H1 (cell line): ENCODE measurements around the gene RAD23B. TPM values are rescaled to one million over a fixed set of nuclear protein-coding genes. Genes with fewer than 3 reads are reported as not detected.

ENCODE experiments used
- CTCF ChIA-PET: fragments of 300-600 bp; sonication (Branson Sonifier 250); formaldehyde crosslinking; loops from one replicate; lab custom pipeline; 2021; ENCODE audit not compliant: partially characterized antibody; lab: Charles Lee
- POLR2A ChIA-PET: fragments of 300-600 bp; sonication (Branson Sonifier 250); formaldehyde crosslinking; loops from one replicate; lab custom pipeline; 2021; ENCODE audit warnings: inconsistent platforms; ENCODE audit not compliant: partially characterized antibody; lab: Charles Lee
- DNase-seq, 2 experiments: peaks; one replicate each; pipeline versions ENCODE4 v3.0.0 to v3.0.0-alpha.2; 2010 to 2022; ENCODE audit warnings: low spot score in 2 of 2, low read depth in 1 of 2, mixed read lengths in 1 of 2
- FAIRE-seq: peaks from 2 replicates; lab custom pipeline; 2011; peaks lifted over from hg19 to GRCh38; lab: Jason Lieb, UNC
- H2AFZ ChIP-seq: 2 replicates; pipeline ENCODE4 v1.8.1; 2012; ENCODE audit warnings: low read length, inconsistent platforms
- H2AK5ac ChIP-seq: 2 replicates; pipeline ENCODE4 v1.6.1; 2013; ENCODE audit warnings: low read depth, low read length
- H2BK120ac ChIP-seq: replicated peaks from 2 replicates; pipeline ENCODE3; 2013; ENCODE audit warnings: low read depth, low read length, inconsistent platforms
- H2BK12ac ChIP-seq: 2 replicates; pipeline ENCODE4 v1.6.1; 2013; ENCODE audit warnings: low read depth, low read length
- H2BK15ac ChIP-seq: 2 replicates; pipeline ENCODE4 v1.6.1; 2013; ENCODE audit warnings: low read length
- H2BK20ac ChIP-seq: 2 replicates; pipeline ENCODE4 v1.6.1; 2013; ENCODE audit warnings: low read length
- H2BK5ac ChIP-seq: 2 replicates; pipeline ENCODE4 v1.6.1; 2013; ENCODE audit warnings: low read depth, low read length
- H3K14ac ChIP-seq: 2 replicates; pipeline ENCODE4 v1.6.1; 2013; ENCODE audit warnings: inconsistent platforms; ENCODE audit not compliant: insufficient read length
- H3K18ac ChIP-seq: 2 replicates; pipeline ENCODE4 v1.6.1; 2013; ENCODE audit warnings: low read length; ENCODE audit errors: extremely low read depth
- H3K23ac ChIP-seq: 2 replicates; pipeline ENCODE4 v1.6.1; 2013; ENCODE audit warnings: inconsistent platforms; ENCODE audit not compliant: insufficient read length
- H3K23me2 ChIP-seq: 2 replicates; pipeline ENCODE4 v1.6.1; 2013; ENCODE audit warnings: low read depth, low read length
- H3K27ac ChIP-seq: 2 replicates; pipeline ENCODE4 v1.6.1; 2011; ENCODE audit warnings: low read depth, low read length, inconsistent platforms
- H3K27me3 ChIP-seq, 4 experiments: replicated peaks in 1 of 4; 1 replicate in 1 of 4; 2 replicates in 3 of 4; pipeline versions ENCODE4 v1.6.1 to v1.8.1; 2011 to 2013; ENCODE audit warnings: low read length in 3 of 4, mild to moderate bottlenecking in 3 of 4, inconsistent platforms in 2 of 4, mixed read lengths in 2 of 4, moderate library complexity in 1 of 4; ENCODE audit not compliant: control insufficient read depth in 3 of 4, insufficient read depth in 3 of 4; ENCODE audit errors: extremely low read depth in 1 of 4
- H3K36me3 ChIP-seq, 4 experiments: 2 replicates each; pipeline versions ENCODE4 v1.6.1 to v1.8.1; 2011 to 2013; ENCODE audit warnings: mild to moderate bottlenecking in 4 of 4, low read length in 3 of 4, moderate library complexity in 2 of 4, control low read depth in 1 of 4, inconsistent platforms in 1 of 4; ENCODE audit not compliant: insufficient read depth in 4 of 4, control insufficient read depth in 2 of 4
- H3K4ac ChIP-seq: replicated peaks from 2 replicates; pipeline ENCODE3; 2013; ENCODE audit warnings: low read length, low read depth, mixed read lengths, inconsistent platforms; ENCODE audit not compliant: insufficient read length
- H3K4me1 ChIP-seq, 4 experiments: replicated peaks in 1 of 4; 1 replicate in 1 of 4; 2 replicates in 3 of 4; pipeline versions ENCODE4 v1.6.1 to v1.8.1; 2011 to 2013; ENCODE audit warnings: low read length in 3 of 4, inconsistent platforms in 2 of 4, mixed read lengths in 1 of 4; ENCODE audit not compliant: insufficient read depth in 4 of 4, control insufficient read depth in 3 of 4
- H3K4me2 ChIP-seq, 2 experiments: 2 replicates each; pipeline versions ENCODE4 v1.6.1 to v1.8.1; 2011 to 2013; ENCODE audit warnings: low read depth in 2 of 2, low read length in 2 of 2, control low read depth in 1 of 2, inconsistent platforms in 1 of 2, mild to moderate bottlenecking in 1 of 2; ENCODE audit not compliant: insufficient read depth in 1 of 2
- H3K4me3 ChIP-seq, 4 experiments: fragments of 200-600, 300-600 bp in 1 of 4; sonication (generic), shearing (Covaris generic), sonication (Bioruptor Twin) in 1 of 4; 2 replicates each; pipeline versions ENCODE4 v1.5.1 to v1.8.1; 2011 to 2016; ENCODE audit warnings: low read length in 4 of 4, low read depth in 3 of 4, control low read depth in 2 of 4, inconsistent platforms in 2 of 4, mild to moderate bottlenecking in 2 of 4, mixed read lengths in 1 of 4, moderate library complexity in 1 of 4; ENCODE audit not compliant: insufficient read depth in 2 of 4; ENCODE audit errors: extremely low read depth in 1 of 4
- H3K56ac ChIP-seq: replicated peaks from 2 replicates; pipeline ENCODE3; 2013; ENCODE audit warnings: low read depth, mild to moderate bottlenecking, mixed read lengths, low read length, inconsistent platforms; ENCODE audit not compliant: insufficient read length
- H3K79me1 ChIP-seq: 2 replicates; pipeline ENCODE4 v1.6.1; 2013; ENCODE audit warnings: low read depth, low read length, control low read depth
- H3K79me2 ChIP-seq, 2 experiments: 2 replicates each; pipeline versions ENCODE4 v1.6.1 to v1.8.1; 2012 to 2013; ENCODE audit warnings: low read length in 2 of 2, mild to moderate bottlenecking in 2 of 2, inconsistent platforms in 1 of 2; ENCODE audit not compliant: insufficient read depth in 2 of 2, control insufficient read depth in 1 of 2
- H3K9ac ChIP-seq, 4 experiments: replicated peaks in 1 of 4; 1 replicate in 1 of 4; 2 replicates in 3 of 4; pipeline versions ENCODE4 v1.6.1 to v1.8.1; 2011 to 2013; ENCODE audit warnings: low read depth in 3 of 4, low read length in 3 of 4, control low read depth in 2 of 4, mild to moderate bottlenecking in 2 of 4, moderate library complexity in 2 of 4, inconsistent platforms in 1 of 4; ENCODE audit errors: extremely low read depth in 1 of 4
- H3K9me3 ChIP-seq, 2 experiments: 2 replicates each; pipeline versions ENCODE4 v1.6.1 to v1.8.1; 2012 to 2013; ENCODE audit warnings: mild to moderate bottlenecking in 2 of 2, moderate library complexity in 2 of 2, control low read depth in 1 of 2, inconsistent platforms in 1 of 2, low read depth in 1 of 2, low read length in 1 of 2, mixed read lengths in 1 of 2; ENCODE audit not compliant: insufficient read depth in 2 of 2
- H4K20me1 ChIP-seq, 2 experiments: replicated peaks in 1 of 2; 2 replicates each; pipeline versions ENCODE3 to v1.8.1; 2011 to 2013; ENCODE audit warnings: inconsistent platforms in 2 of 2, low read length in 2 of 2, mild to moderate bottlenecking in 1 of 2; ENCODE audit not compliant: insufficient read depth in 2 of 2, control insufficient read depth in 1 of 2
- H4K5ac ChIP-seq: 2 replicates; pipeline ENCODE4 v1.6.1; 2013; ENCODE audit warnings: low read length, low read depth, mixed read lengths, inconsistent platforms; ENCODE audit not compliant: insufficient read length
- H4K8ac ChIP-seq: 2 replicates; pipeline ENCODE4 v1.8.0; 2013; ENCODE audit warnings: mild to moderate bottlenecking, moderate library complexity, low read length, inconsistent platforms; ENCODE audit not compliant: insufficient read depth; ENCODE audit errors: extremely low read depth
- H4K91ac ChIP-seq: replicated peaks from 2 replicates; pipeline ENCODE3; 2013; ENCODE audit warnings: low read length, mixed read lengths, inconsistent platforms; ENCODE audit not compliant: insufficient read length
- ASH2L ChIP-seq: fragments of 200-600, 300-600 bp; sonication (generic); IDR thresholded peaks from one replicate; pipeline ENCODE4 v1.7.1; 2017; ENCODE audit warnings: low read length
- POLR2AphosphoS5 ChIP-seq: IDR thresholded peaks from 2 replicates; pipeline ENCODE4 v1.6.1; 2011; ENCODE audit warnings: low read depth, low read length
- WGBS, 2 experiments: shearing (Covaris generic) in 1 of 2; methylation state at CpG; one replicate each; pipeline versions ENCODE4 v1.1.6 to v1.1.7; 2013 to 2015; ENCODE audit warnings: low lambda C conversion rate in 2 of 2, mixed read lengths in 2 of 2, inconsistent platforms in 1 of 2, low coverage in 1 of 2, missing lambda C conversion rate in 1 of 2; ENCODE audit not compliant: insufficient replicate concordance in 2 of 2, insufficient coverage in 1 of 2, insufficient read length in 1 of 2; ENCODE audit errors: extremely low coverage in 1 of 2, missing lambda C conversion rate in 1 of 2; 5-methylcytosine and 5-hydroxymethylcytosine counted together
- polyA plus RNA-seq, 7 experiments: library from polyadenylated mRNA; depleted of rRNA in 3 of 7; stranded (reverse) in 5 of 7; unstranded in 2 of 7; fragments of >200 nt in 5 of 7; fragments of 200-250 nt in 2 of 7; gene quantifications; 1 replicate in 5 of 7; 2 replicates in 1 of 7; 4 replicates in 1 of 7; pipeline versions ENCODE4 v1.2.1 to v1.2.3, GENCODE V29; 2011 to 2013; ENCODE audit warnings: missing spikeins in 2 of 7, mixed read lengths in 2 of 7
- total RNA-seq: library from RNA; stranded (reverse); fragmentation: NEBNext Ultra II Directional; extraction: Animal tissue kit (Norgen Biotek cat#: 25700); gene quantifications from 2 replicates; pipeline ENCODE4 v1.2.1, GENCODE V29; 2021

RAD23B gene
- total and polyA plus RNA-seq, 2 of the 8 experiments (the other 6 are each of a cell fraction or from before 2014, with no cell fraction given): 97.1 to 165 TPM

DNA sequence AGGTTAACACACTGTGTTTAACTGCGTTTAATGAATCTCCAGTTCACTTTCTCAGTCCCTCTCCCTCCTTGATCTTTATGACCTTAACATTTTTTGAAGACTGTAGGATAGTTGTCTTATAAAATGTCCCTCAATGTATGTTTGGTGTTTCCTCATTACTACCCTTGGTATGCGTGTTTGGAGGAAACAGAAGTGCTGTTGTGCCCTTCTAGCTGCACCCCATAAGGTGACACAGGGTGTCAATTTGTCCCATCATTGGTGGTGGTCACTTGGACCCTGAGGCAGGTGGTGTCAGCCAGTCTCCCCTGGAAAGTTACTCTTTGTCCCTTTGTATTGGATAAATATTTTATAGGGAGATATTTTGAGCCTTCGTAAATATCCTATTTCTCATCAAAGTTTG lies 52.3 kb downstream of the RAD23B start:
- Histone ChIP-seq H4K8ac (no peak overlapping the region), H2BK15ac (no peak overlapping the region), H2AFZ (no peak overlapping the region), H4K20me1 (peaks cover 3 to 4% of the 10 kb centered on the region in 2 experiments), H3K27me3 (no peaks in the 10 kb centered on the region), H2BK5ac (no peak overlapping the region), H3K4me2 (no peak overlapping the region), H3K79me1 (no peaks in the 10 kb centered on the region; the same call in 1 of the 2 replicates), H3K79me2 (no peaks in the 10 kb centered on the region), H3K14ac (no peak overlapping the region), H2BK12ac (no peak overlapping the region), H3K9ac (no peak overlapping the region), H3K36me3 (peaks cover 2 to 51% (median 26%) of the 10 kb centered on the region in 4 experiments; a peak in 7 of 8 replicates), H3K23me2 (no peaks in the 10 kb centered on the region), H3K56ac (no peak overlapping the region), H3K23ac (no peak overlapping the region), H3K4me3 (no peak overlapping the region), H4K91ac (no peak overlapping the region), H2BK20ac (no peak overlapping the region), H2BK120ac (no peak overlapping the region), H3K4ac (no peak overlapping the region), H2AK5ac (no peak overlapping the region), H3K27ac (no peak overlapping the region), H3K4me1 (no peaks in the 10 kb centered on the region), H3K18ac (no peak overlapping the region), H3K9me3 (no peaks in the 10 kb centered on the region), H4K5ac (no peak overlapping the region)
- no peak for FAIRE-seq
- POLR2A ChIA-PET: interaction anchor here (0.7 to 1.9 kb wide), 4 partner anchors 9 to 51 kb away, joined by 3 to 7 read pairs (median 4); no protein-coding TSS in a partner anchor
- no peak for DNase-seq
- WGBS, 2 experiments: 95% methylated on average over 3 of the region's 3 CpGs; no CpG with 5 or more reads in 1 of the 2 experiments
- TF ChIP-seq POLR2AphosphoS5: peak; percentile 45; the same call in 1 of the 2 replicates
- no peak for TF ChIP-seq ASH2L
- CTCF ChIA-PET: no interaction called here
